ENCODE data around the gene SPTBN1. TPM values are rescaled to one million over a fixed set of nuclear protein-coding genes. Genes with fewer than 3 reads are reported as not detected.

The SPTBN1 gene
- total RNA-seq, 2 donors from 2014 or later: 179 to 194 TPM

- Mint-ChIP-seq H3K4me3 (no peak overlapping the region), H3K4me1 (peaks cover 25% of the 10 kb centered on the region), H3K27me3 (ENCODE audit: insufficient read depth) (no peaks in the 10 kb centered on the region), H3K36me3 (ENCODE audit: low read depth) (peaks cover 51% of the 10 kb centered on the region), H3K9me3 (no peaks in the 10 kb centered on the region), H3K27ac (peak overlapping the region; percentile 62)
- H3K27ac ChIP-seq (ENCODE audit: low read depth, low read length): no peak overlapping the region
- H3K4me1 ChIP-seq (ENCODE audit: control insufficient read depth, insufficient read depth, low read length): no peaks in the 10 kb centered on the region
- H3K27me3 ChIP-seq (ENCODE audit: control insufficient read depth, insufficient read depth, low read length, poor library complexity, severe bottlenecking): no peaks in the 10 kb centered on the region
- no peaks in the 10 kb centered on the region for H3K9me3 ChIP-seq (ENCODE audit: control insufficient read depth, low read length)
- no peak for DNase-seq
- no peak overlapping the region for H3K9ac ChIP-seq (ENCODE audit: extremely low read depth, low read length, poor library complexity, severe bottlenecking)
- no peak for TF ChIP-seq CTCF (conservative IDR thresholded peaks at IDR 0.05)
- H3K4me3 ChIP-seq (ENCODE audit: low read length): no peak overlapping the region
- H3K36me3 ChIP-seq (ENCODE audit: control insufficient read depth, insufficient read depth, low read length): peaks cover 75% of the 10 kb centered on the region
Measured at GRCh38 chr2:54614819-54615218, 158.7 kb downstream of the SPTBN1 start.

- no peak overlapping the region for H3K27ac ChIP-seq (ENCODE audit: low read depth, low read length)
- H3K4me1 ChIP-seq (ENCODE audit: control insufficient read depth, insufficient read depth, low read length): no peaks in the 10 kb centered on the region
- H3K27me3 Mint-ChIP-seq (ENCODE audit: insufficient read depth): no peaks in the 10 kb centered on the region
- H3K9me3 ChIP-seq (ENCODE audit: control insufficient read depth, low read length): no peaks in the 10 kb centered on the region
- no peak overlapping the region for H3K4me3 ChIP-seq (ENCODE audit: low read length)
- H3K27ac Mint-ChIP-seq: no peak overlapping the region
- no peak for DNase-seq
- H3K4me3 Mint-ChIP-seq: no peak overlapping the region
- peaks cover 87% of the 10 kb centered on the region for H3K36me3 ChIP-seq (ENCODE audit: control insufficient read depth, insufficient read depth, low read length)
- H3K36me3 Mint-ChIP-seq (ENCODE audit: low read depth): peaks cover 62% of the 10 kb centered on the region
- no peaks in the 10 kb centered on the region for H3K9me3 Mint-ChIP-seq
- no peaks in the 10 kb centered on the region for H3K27me3 ChIP-seq (ENCODE audit: control insufficient read depth, insufficient read depth, low read length, poor library complexity, severe bottlenecking)
- H3K9ac ChIP-seq (ENCODE audit: extremely low read depth, low read length, poor library complexity, severe bottlenecking): no peak overlapping the region
- TF ChIP-seq CTCF (conservative IDR thresholded peaks at IDR 0.05): no peak
- H3K4me1 Mint-ChIP-seq: peaks cover 17% of the 10 kb centered on the region
- 93 to 95% methylated on average over 4 to 5 of the region's 5 CpGs for WGBS, 2 experiments (ENCODE audit: insufficient coverage in 1 of 2, insufficient read length in 1 of 2)
Measured at GRCh38 chr2:54615832-54616534, 159.9 kb downstream of the SPTBN1 start.

- 93 to 100% methylated on average over 2 to 7 of the region's 7 CpGs for WGBS, 2 experiments (ENCODE audit: insufficient coverage in 1 of 2, insufficient read length in 1 of 2)
- H3K27ac Mint-ChIP-seq: no peak overlapping the region
- Histone ChIP-seq H3K4me1 (ENCODE audit: control insufficient read depth, insufficient read depth, low read length) (no peaks in the 10 kb centered on the region), H3K9me3 (ENCODE audit: control insufficient read depth, low read length) (no peaks in the 10 kb centered on the region), H3K9ac (ENCODE audit: extremely low read depth, low read length, poor library complexity, severe bottlenecking) (no peak overlapping the region), H3K4me3 (ENCODE audit: low read length) (no peak overlapping the region), H3K27ac (ENCODE audit: low read depth, low read length) (no peak overlapping the region), H3K27me3 (ENCODE audit: control insufficient read depth, insufficient read depth, low read length, poor library complexity, severe bottlenecking) (no peaks in the 10 kb centered on the region), H3K36me3 (ENCODE audit: control insufficient read depth, insufficient read depth, low read length) (peaks cover 95% of the 10 kb centered on the region)
- no peaks in the 10 kb centered on the region for H3K9me3 Mint-ChIP-seq
- H3K36me3 Mint-ChIP-seq (ENCODE audit: low read depth): peaks cover 72% of the 10 kb centered on the region
- no peaks in the 10 kb centered on the region for H3K27me3 Mint-ChIP-seq (ENCODE audit: insufficient read depth)
- H3K4me1 Mint-ChIP-seq: peaks cover 17% of the 10 kb centered on the region
- H3K4me3 Mint-ChIP-seq: no peak overlapping the region
- no peak for TF ChIP-seq CTCF (conservative IDR thresholded peaks at IDR 0.05)
- no peak for DNase-seq
Measured at GRCh38 chr2:54617409-54617808, 161.3 kb downstream of the SPTBN1 start.

All from endodermal cell (in vitro differentiated cells).